CD14-positive monocyte (primary cell): Measurements from ENCODE around the gene HIVEP3. TPM values are rescaled to one million over a fixed set of nuclear protein-coding genes. Genes with fewer than 3 reads are reported as not detected.

Experiments used
- DNase-seq, 3 donors: peaks; one replicate each; pipeline ENCODE4 v3.0.0-alpha.2; 2011 to 2022
- H2AFZ ChIP-seq: 2 replicates; pipeline ENCODE4 v1.6.0; 2012; ENCODE audit warnings: mild to moderate bottlenecking, low read depth, low read length, inconsistent platforms; ENCODE audit not compliant: insufficient read depth, poor library complexity, severe bottlenecking
- H3K27ac ChIP-seq, 2 donors: 1 replicate in 1 of 2; 2 replicates in 1 of 2; pipeline ENCODE4 v1.5.1; 2012 to 2013; ENCODE audit warnings: low read length in 2 of 2, control low read depth in 1 of 2, inconsistent platforms in 1 of 2, low read depth in 1 of 2, mild to moderate bottlenecking in 1 of 2
- H3K27me3 ChIP-seq, 2 donors: one replicate each; pipeline versions ENCODE4 v1.6.0 to v1.6.1; 2011 to 2013; ENCODE audit warnings: low read length in 2 of 2; ENCODE audit not compliant: control insufficient read depth in 2 of 2, insufficient read depth in 2 of 2
- H3K36me3 ChIP-seq, 2 donors: replicated peaks in 1 of 2; 1 replicate in 1 of 2; 2 replicates in 1 of 2; pipeline versions ENCODE4 v1.5.1 to v1.6.1; 2012 to 2013; ENCODE audit warnings: low read length in 2 of 2, control low read depth in 1 of 2, inconsistent platforms in 1 of 2, mild to moderate bottlenecking in 1 of 2; ENCODE audit not compliant: insufficient read depth in 2 of 2, control insufficient read depth in 1 of 2
- H3K4me1 ChIP-seq, 2 donors: 1 replicate in 1 of 2; 2 replicates in 1 of 2; pipeline versions ENCODE4 v1.5.1 to v1.6.1; 2012 to 2013; ENCODE audit warnings: low read length in 2 of 2, control low read depth in 1 of 2, inconsistent platforms in 1 of 2, mild to moderate bottlenecking in 1 of 2, moderate library complexity in 1 of 2; ENCODE audit not compliant: insufficient read depth in 2 of 2, control insufficient read depth in 1 of 2
- H3K4me2 ChIP-seq: replicated peaks from 2 replicates; pipeline ENCODE3; 2012; ENCODE audit warnings: low read length, moderate library complexity, mild to moderate bottlenecking; ENCODE audit not compliant: poor library complexity, severe bottlenecking; ENCODE audit errors: extremely low read depth
- H3K4me3 ChIP-seq, 3 experiments: fragments of 200-600 bp in 1 of 3; sonication (generic) in 1 of 3; replicated peaks in 1 of 3; 1 replicate in 2 of 3; 2 replicates in 1 of 3; pipeline ENCODE4 v1.5.1; 2011 to 2013; ENCODE audit warnings: low read length in 3 of 3, mild to moderate bottlenecking in 3 of 3, control low read depth in 2 of 3, low read depth in 2 of 3, inconsistent platforms in 1 of 3, moderate library complexity in 1 of 3
- H3K79me2 ChIP-seq: 2 replicates; pipeline ENCODE4 v1.6.0; 2012; ENCODE audit warnings: mild to moderate bottlenecking, control low read depth, inconsistent platforms, low read length, moderate library complexity; ENCODE audit not compliant: insufficient read depth
- H3K9ac ChIP-seq: 2 replicates; pipeline ENCODE4 v1.6.0; 2017; ENCODE audit warnings: low read length, mild to moderate bottlenecking; ENCODE audit not compliant: insufficient read depth, poor library complexity, severe bottlenecking
- H3K9me3 ChIP-seq, 2 donors: replicated peaks in 1 of 2; 1 replicate in 1 of 2; 2 replicates in 1 of 2; pipeline versions ENCODE4 v1.5.1 to v1.6.1; 2012 to 2013; ENCODE audit warnings: low read length in 2 of 2, control low read depth in 1 of 2; ENCODE audit not compliant: control insufficient read depth in 1 of 2, insufficient read depth in 1 of 2
- H4K20me1 ChIP-seq: 2 replicates; pipeline ENCODE4 v1.6.0; 2012; ENCODE audit warnings: mild to moderate bottlenecking, low read length, control low read depth, moderate library complexity; ENCODE audit not compliant: insufficient read depth
- H3K27ac Mint-ChIP-seq, 7 donors: one replicate each; pipeline ENCODE4 v1.8.0; 2020; ENCODE audit warnings: mild to moderate bottlenecking in 7 of 7, mixed read lengths in 7 of 7, moderate library complexity in 6 of 7, inconsistent platforms in 2 of 7
- H3K27me3 Mint-ChIP-seq, 3 donors: one replicate each; pipeline ENCODE4 v1.8.0; 2021 to 2022; ENCODE audit warnings: low read depth in 3 of 3, mild to moderate bottlenecking in 3 of 3, mixed read lengths in 3 of 3, moderate library complexity in 3 of 3, inconsistent platforms in 1 of 3
- H3K36me3 Mint-ChIP-seq, 2 donors: one replicate each; pipeline ENCODE4 v1.8.0; 2020; ENCODE audit warnings: mixed read lengths in 2 of 2, inconsistent platforms in 1 of 2, mild to moderate bottlenecking in 1 of 2
- H3K4me1 Mint-ChIP-seq: one replicate; pipeline ENCODE4 v1.8.0; 2020; ENCODE audit warnings: mild to moderate bottlenecking, mixed read lengths
- H3K4me3 Mint-ChIP-seq, 2 donors: one replicate each; pipeline ENCODE4 v1.8.0; 2020; ENCODE audit warnings: mild to moderate bottlenecking in 2 of 2, mixed read lengths in 2 of 2, moderate library complexity in 1 of 2
- H3K9me3 Mint-ChIP-seq, 7 donors: one replicate each; pipeline ENCODE4 v1.8.0; 2020 to 2022; ENCODE audit warnings: mixed read lengths in 7 of 7, mild to moderate bottlenecking in 6 of 7, moderate library complexity in 6 of 7, inconsistent platforms in 2 of 7
- WGBS: methylation state at CpG from one replicate; pipeline ENCODE4 v1.1.5; 2013; ENCODE audit warnings: missing lambda C conversion rate; ENCODE audit not compliant: insufficient coverage; 5-methylcytosine and 5-hydroxymethylcytosine counted together
- intact Hi-C, 2 donors: fragments of 100-400 bp; cut with micrococcal nuclease; formaldehyde crosslinking; loops; one replicate each; pipeline versions ENCODE4 v1.15.0 to v1.15.1; 2023
- polyA plus RNA-seq, 3 donors: library from polyadenylated mRNA; depleted of rRNA in 1 of 3; unstranded in 2 of 3; stranded (reverse) in 1 of 3; fragments of 300-500 nt in 2 of 3; fragments of >200 nt in 1 of 3; fragmentation: Illumina TruSeq in 2 of 3; gene quantifications; 1 replicate in 2 of 3; 2 replicates in 1 of 3; pipeline ENCODE4 v1.2.3, GENCODE V29; 2012 to 2021
- TF ChIP-seq, protein P1 (sequence below): fragments of 200-600 bp; IDR thresholded peaks from one replicate; pipeline ENCODE4 v1.8.0; 2022; ENCODE audit warnings: antibody characterized with exemption, mild to moderate bottlenecking

The HIVEP3 gene
- polyA plus RNA-seq, 3 donors = 1.2 to 3.7 (median 1.8) TPM

DNA sequence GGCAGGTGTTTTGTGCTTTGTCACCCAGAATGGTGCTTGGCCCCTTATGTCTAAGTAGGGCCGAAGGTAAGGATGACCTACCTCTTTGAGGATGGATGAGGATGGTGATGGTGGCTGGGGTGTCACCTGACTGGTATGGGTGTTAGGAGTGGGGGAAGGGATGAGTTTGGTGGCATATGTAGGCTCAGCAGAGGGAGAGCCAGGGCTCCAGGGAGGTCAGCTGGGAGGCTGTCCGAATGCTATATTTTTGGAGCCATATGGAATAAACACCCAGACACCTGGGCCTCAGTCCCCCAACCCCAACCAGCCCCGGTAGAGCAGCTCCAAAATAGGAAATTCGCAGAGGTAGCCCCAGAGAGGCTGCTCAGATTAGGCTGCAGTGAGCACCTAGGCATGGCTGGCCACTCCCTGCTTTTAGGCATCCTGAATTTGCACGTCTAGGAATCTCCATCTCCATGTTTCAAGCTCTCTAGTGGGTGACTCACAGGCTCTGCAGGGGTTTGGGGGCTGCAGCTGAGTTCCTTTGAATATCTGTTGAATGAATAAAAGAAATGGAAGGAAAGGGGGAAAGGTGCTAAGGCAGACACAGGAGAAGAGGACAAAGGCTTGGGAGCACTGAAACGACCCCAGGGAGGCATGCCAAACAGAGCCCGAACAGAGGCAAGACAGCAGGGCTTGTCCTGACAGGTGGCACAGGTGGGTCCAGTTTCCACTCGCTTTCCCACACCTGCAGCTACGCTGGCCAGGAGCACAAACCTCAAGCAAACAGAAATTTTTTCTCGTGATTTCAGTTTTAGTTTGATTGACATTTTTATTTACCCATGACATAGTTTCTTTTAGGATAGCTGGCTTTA is 299.0 kb downstream of the HIVEP3 start:
- WGBS = 93% methylated on average over 8 of the region's 10 CpGs
- Histone ChIP-seq H4K20me1 (peaks cover 89% of the 10 kb centered on the region), H3K4me1 (peaks cover 21% of the 10 kb centered on the region in 2 donors), H3K9ac (no peak overlapping the region), H3K4me3 (no peak overlapping the region), H2AFZ (no peak overlapping the region), H3K9me3 (no peaks in the 10 kb centered on the region), H3K27me3 (no peaks in the 10 kb centered on the region), H3K4me2 (no peak overlapping the region), H3K27ac (no peak overlapping the region), H3K36me3 (no peaks in the 10 kb centered on the region), H3K79me2 (no peaks in the 10 kb centered on the region)
- Mint-ChIP-seq H3K4me3 (no peak overlapping the region), H3K4me1 (peaks cover 36% of the 10 kb centered on the region), H3K36me3 (peaks cover 27 to 39% of the 10 kb centered on the region in 2 donors), H3K27ac (peak overlapping the region in 2 of 7 donors; percentile 13 to 81), H3K9me3 (peaks cover 0 to 1% (median 0%) of the 10 kb centered on the region in 7 donors), H3K27me3 (peaks cover 0 to under 1% (median 0%) of the 10 kb centered on the region in 3 donors)
- DNase-seq = no peak
- intact Hi-C loops = loop anchor here in 1 of 2 donors (5.0 kb wide), 1 partner anchor 217 kb away; no protein-coding TSS in a partner anchor
- TF ChIP-seq, protein P1, sequence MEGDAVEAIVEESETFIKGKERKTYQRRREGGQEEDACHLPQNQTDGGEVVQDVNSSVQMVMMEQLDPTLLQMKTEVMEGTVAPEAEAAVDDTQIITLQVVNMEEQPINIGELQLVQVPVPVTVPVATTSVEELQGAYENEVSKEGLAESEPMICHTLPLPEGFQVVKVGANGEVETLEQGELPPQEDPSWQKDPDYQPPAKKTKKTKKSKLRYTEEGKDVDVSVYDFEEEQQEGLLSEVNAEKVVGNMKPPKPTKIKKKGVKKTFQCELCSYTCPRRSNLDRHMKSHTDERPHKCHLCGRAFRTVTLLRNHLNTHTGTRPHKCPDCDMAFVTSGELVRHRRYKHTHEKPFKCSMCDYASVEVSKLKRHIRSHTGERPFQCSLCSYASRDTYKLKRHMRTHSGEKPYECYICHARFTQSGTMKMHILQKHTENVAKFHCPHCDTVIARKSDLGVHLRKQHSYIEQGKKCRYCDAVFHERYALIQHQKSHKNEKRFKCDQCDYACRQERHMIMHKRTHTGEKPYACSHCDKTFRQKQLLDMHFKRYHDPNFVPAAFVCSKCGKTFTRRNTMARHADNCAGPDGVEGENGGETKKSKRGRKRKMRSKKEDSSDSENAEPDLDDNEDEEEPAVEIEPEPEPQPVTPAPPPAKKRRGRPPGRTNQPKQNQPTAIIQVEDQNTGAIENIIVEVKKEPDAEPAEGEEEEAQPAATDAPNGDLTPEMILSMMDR = no peak

DNA sequence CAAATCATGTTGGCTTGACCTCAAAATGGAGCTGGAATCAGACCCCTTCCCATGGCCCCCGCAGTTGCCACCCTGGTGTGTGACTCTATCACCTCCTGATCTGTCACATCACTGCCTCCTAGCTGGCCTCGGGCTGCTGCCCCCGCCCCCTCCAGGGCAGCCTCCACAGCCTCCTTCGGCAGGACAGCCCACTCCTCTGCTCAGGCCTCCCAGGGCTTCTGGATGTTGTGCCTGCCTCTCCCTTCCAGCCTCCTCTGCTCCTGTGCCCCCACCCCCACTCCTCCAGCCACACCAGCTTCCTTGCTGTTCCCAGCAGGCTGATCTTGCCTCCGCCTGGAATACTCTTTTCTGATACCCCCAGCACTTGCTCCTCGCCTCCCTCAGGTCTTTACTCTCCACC is 299.9 kb downstream of the HIVEP3 start:
- intact Hi-C loops = loop anchor here in 1 of 2 donors (5.0 kb wide), 1 partner anchor 217 kb away; no protein-coding TSS in a partner anchor
- Histone ChIP-seq H3K4me2 (no peak overlapping the region), H3K9ac (no peak overlapping the region), H3K4me3 (no peak overlapping the region), H2AFZ (no peak overlapping the region), H4K20me1 (peaks cover 93% of the 10 kb centered on the region), H3K4me1 (peaks cover 23 to 24% of the 10 kb centered on the region in 2 donors), H3K27ac (no peak overlapping the region), H3K27me3 (no peaks in the 10 kb centered on the region), H3K79me2 (no peaks in the 10 kb centered on the region), H3K9me3 (no peaks in the 10 kb centered on the region), H3K36me3 (no peaks in the 10 kb centered on the region)
- Mint-ChIP-seq H3K36me3 (peaks cover 29 to 37% of the 10 kb centered on the region in 2 donors), H3K27me3 (peaks cover 0 to under 1% (median 0%) of the 10 kb centered on the region in 3 donors), H3K27ac (no peak overlapping the region), H3K4me3 (no peak overlapping the region), H3K4me1 (peaks cover 42% of the 10 kb centered on the region), H3K9me3 (peaks cover 0 to 1% (median 0%) of the 10 kb centered on the region in 7 donors)
- DNase-seq = no peak
- 100% methylated on average over 3 of the region's 6 CpGs for WGBS
- TF ChIP-seq, protein P1 = no peak
